Spleen (tissue), 11 donors: ENCODE measurements around the gene CD68. TPM values are rescaled to one million over a fixed set of nuclear protein-coding genes. Genes with fewer than 3 reads are reported as not detected.

ENCODE experiments used
- DNase-seq: peaks from one replicate; pipeline ENCODE4 v3.0.0-alpha.2; 2020
- H3K27ac ChIP-seq, 8 donors: fragments of 200-600 bp; sonication (generic) in 7 of 8; 1 replicate in 4 of 8; 2 replicates in 4 of 8; pipeline versions ENCODE4 v1.5.0 to v1.8.0; 2016 to 2021; ENCODE audit warnings: inconsistent platforms in 4 of 8, mild to moderate bottlenecking in 4 of 8, moderate library complexity in 1 of 8
- H3K27me3 ChIP-seq, 7 donors: fragments of 200-600 bp; sonication (generic) in 6 of 7; replicated peaks in 1 of 7; 1 replicate in 4 of 7; 2 replicates in 3 of 7; pipeline versions ENCODE4 v1.5.0 to v1.8.0; 2016 to 2021; ENCODE audit warnings: inconsistent platforms in 3 of 7, mild to moderate bottlenecking in 1 of 7
- H3K36me3 ChIP-seq, 6 donors: fragments of 200-600 bp; sonication (generic) in 5 of 6; 1 replicate in 4 of 6; 2 replicates in 2 of 6; pipeline versions ENCODE4 v1.5.0 to v1.8.0; 2016 to 2021; ENCODE audit warnings: inconsistent platforms in 2 of 6
- H3K4me1 ChIP-seq, 6 donors: fragments of 200-600 bp; sonication (generic) in 5 of 6; 1 replicate in 3 of 6; 2 replicates in 3 of 6; pipeline versions ENCODE4 v1.5.0 to v1.8.0; 2016 to 2021; ENCODE audit warnings: inconsistent platforms in 3 of 6
- H3K4me3 ChIP-seq, 8 donors: fragments of 200-600 bp; sonication (generic) in 7 of 8; 1 replicate in 4 of 8; 2 replicates in 4 of 8; pipeline versions ENCODE4 v1.5.0 to v1.8.0; 2016 to 2021; ENCODE audit warnings: inconsistent platforms in 4 of 8, mild to moderate bottlenecking in 4 of 8, moderate library complexity in 2 of 8
- H3K9me3 ChIP-seq, 8 donors: fragments of 200-600 bp; sonication (generic) in 7 of 8; 1 replicate in 4 of 8; 2 replicates in 4 of 8; pipeline versions ENCODE4 v1.5.0 to v1.8.0; 2016 to 2021; ENCODE audit warnings: inconsistent platforms in 4 of 8
- POLR2A ChIP-seq, 3 donors: fragments of 450-650 bp; IDR thresholded peaks; one replicate each; pipeline ENCODE4 v1.5.1; 2017; ENCODE audit warnings: antibody characterized with exemption in 3 of 3, mild to moderate bottlenecking in 1 of 3
- POLR2AphosphoS5 ChIP-seq, 3 donors: sonication (generic); formaldehyde crosslinking; IDR thresholded peaks; one replicate each; pipeline ENCODE4 v1.5.1; 2017; ENCODE audit warnings: antibody characterized with exemption in 3 of 3
- WGBS, 5 donors: extraction: QIAGEN DNeasy Blood & Tissue Kit in 3 of 5; methylation state at CpG; one replicate each; pipeline versions ENCODE4 v1.1.5 to v1.1.7; 2013 to 2018; 5-methylcytosine and 5-hydroxymethylcytosine counted together
- intact Hi-C: fragments of 100-400 bp; cut with DNase I; formaldehyde crosslinking; loops from one replicate; pipeline ENCODE4 v1.15.0; 2023; ENCODE audit warnings: low total_unique reads
- polyA plus RNA-seq, 3 donors: library from polyadenylated mRNA; stranded (reverse); fragments of 200-250 nt; gene quantifications; one replicate each; pipeline ENCODE4 v1.2.1, GENCODE V29; 2013
- total RNA-seq, 7 donors: library from RNA; depleted of rRNA in 3 of 7; stranded (reverse); fragments of >200 nt in 3 of 7; fragmentation: NEBNext Ultra II Directional in 4 of 7; extraction: Animal tissue kit (Norgen Biotek cat#: 25700) in 4 of 7; gene quantifications; one replicate each; pipeline versions ENCODE4 v1.1.0 to v1.2.1, GENCODE V29; 2016 to 2021
- TF ChIP-seq, protein P1 (sequence below), 11 experiments: fragments of 200-600 bp in 7 of 11; fragments of 450-650 bp in 4 of 11; sonication (generic) in 4 of 11; IDR thresholded peaks in 8 of 11; conservative IDR thresholded peaks in 3 of 11; 1 replicate in 7 of 11; 2 replicates in 4 of 11; pipeline versions ENCODE4 v1.4.0 to v1.8.0; 2016 to 2021; ENCODE audit warnings: antibody characterized with exemption in 11 of 11, inconsistent platforms in 4 of 11, mild to moderate bottlenecking in 1 of 11
- donor health status: healthy with polysubstance abuse.
- donor health status: DM: no; HTN: no; CAD: no; lungs with moderate emphysema.
- donor health status: DM: no; HTN: no; CAD: no.
- donor health status: Bipolar disorder and iron deficiency.
- donor health status: healthy.
- donor health status: DM: no; HTN: no; CAD: no.
- donor health status: DM: yes; HTN: yes; CAD: no.

The CD68 gene
- total and polyA plus RNA-seq, 10 donors = 52.5 to 387 (median 223) TPM

DNA sequence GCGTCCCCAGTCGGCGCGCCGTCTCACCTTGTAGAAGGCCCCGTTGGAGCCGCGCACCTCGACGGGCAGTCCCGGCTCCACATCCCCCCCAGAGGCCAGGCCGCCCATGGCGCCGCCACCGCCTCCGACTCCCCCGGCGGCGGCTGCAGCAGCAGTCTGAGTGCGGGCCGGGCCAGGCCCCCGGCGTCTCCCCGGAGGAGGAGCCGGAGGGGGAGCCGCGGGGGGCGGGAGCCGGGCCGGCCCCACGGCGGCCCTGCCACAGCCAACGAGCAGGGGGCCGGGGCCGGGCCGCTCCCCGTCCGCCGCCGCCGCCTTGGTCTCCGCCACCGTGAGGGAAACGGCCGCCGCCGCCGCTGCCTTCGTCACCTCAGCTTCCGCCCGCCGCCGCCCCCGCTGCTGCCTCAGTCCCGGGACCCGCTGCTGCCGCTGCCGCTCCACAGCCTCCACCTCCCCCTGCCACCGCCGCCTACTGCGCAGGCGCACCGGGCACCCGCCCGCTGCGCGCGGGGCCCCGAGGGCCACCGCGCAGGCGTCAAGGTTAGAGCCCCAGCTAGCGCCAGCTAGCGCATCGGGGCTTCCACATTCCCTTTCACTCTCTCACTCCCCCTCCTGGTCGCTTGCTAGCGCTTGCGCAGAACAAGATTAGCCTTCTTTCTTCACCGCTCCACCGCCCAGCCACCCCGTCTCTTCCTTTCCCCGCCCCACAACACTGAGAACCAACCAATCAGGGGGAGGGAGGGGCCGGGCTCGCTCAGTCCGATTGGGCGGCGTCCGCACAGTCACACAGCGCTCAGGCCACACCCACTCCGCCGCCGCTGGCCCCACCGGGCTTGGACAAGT lies 35.2 kb downstream of the CD68 start, which contains the start of gene FXR2:
TSS of gene FXR2 (minus strand) at position 473 of the 840 bp plus-strand sequence. CDS start at position 108, 365 bp downstream.
- peak within 1 kb of the TSS; percentile 70 to 95 (median 75) for H3K4me3 ChIP-seq
- H3K27ac ChIP-seq = peak within 1 kb of the TSS; percentile 87 to 99 (median 92)
- TF ChIP-seq POLR2A (IDR thresholded peaks at IDR 0.05) (peak in 2 of 3 donors; percentile 24 to 82), POLR2AphosphoS5 (IDR thresholded peaks at IDR 0.05) (peak; percentile 90 to 93 (median 91))
- TF ChIP-seq, protein P1, sequence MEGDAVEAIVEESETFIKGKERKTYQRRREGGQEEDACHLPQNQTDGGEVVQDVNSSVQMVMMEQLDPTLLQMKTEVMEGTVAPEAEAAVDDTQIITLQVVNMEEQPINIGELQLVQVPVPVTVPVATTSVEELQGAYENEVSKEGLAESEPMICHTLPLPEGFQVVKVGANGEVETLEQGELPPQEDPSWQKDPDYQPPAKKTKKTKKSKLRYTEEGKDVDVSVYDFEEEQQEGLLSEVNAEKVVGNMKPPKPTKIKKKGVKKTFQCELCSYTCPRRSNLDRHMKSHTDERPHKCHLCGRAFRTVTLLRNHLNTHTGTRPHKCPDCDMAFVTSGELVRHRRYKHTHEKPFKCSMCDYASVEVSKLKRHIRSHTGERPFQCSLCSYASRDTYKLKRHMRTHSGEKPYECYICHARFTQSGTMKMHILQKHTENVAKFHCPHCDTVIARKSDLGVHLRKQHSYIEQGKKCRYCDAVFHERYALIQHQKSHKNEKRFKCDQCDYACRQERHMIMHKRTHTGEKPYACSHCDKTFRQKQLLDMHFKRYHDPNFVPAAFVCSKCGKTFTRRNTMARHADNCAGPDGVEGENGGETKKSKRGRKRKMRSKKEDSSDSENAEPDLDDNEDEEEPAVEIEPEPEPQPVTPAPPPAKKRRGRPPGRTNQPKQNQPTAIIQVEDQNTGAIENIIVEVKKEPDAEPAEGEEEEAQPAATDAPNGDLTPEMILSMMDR (IDR thresholded peaks at IDR 0.05 in 8 of 11, conservative IDR thresholded peaks at IDR 0.05 in 3 of 11) = peak; percentile 49 to 90 (median 79)
- WGBS, 5 donors = 0 to 1% (median 1%) methylated on average over 48 to 93 of the region's 93 CpGs
- no peaks in the 10 kb centered on the region for H3K27me3 ChIP-seq
- intact Hi-C loops = no loop called here
- peaks cover 21 to 53% (median 37%) of the 10 kb centered on the region in 6 donors for H3K4me1 ChIP-seq
- peaks cover 0 to 19% (median 3%) of the 10 kb centered on the region in 6 donors for H3K36me3 ChIP-seq
- H3K9me3 ChIP-seq = no peaks in the 10 kb centered on the region
- DNase-seq = peak; percentile 99

DNA sequence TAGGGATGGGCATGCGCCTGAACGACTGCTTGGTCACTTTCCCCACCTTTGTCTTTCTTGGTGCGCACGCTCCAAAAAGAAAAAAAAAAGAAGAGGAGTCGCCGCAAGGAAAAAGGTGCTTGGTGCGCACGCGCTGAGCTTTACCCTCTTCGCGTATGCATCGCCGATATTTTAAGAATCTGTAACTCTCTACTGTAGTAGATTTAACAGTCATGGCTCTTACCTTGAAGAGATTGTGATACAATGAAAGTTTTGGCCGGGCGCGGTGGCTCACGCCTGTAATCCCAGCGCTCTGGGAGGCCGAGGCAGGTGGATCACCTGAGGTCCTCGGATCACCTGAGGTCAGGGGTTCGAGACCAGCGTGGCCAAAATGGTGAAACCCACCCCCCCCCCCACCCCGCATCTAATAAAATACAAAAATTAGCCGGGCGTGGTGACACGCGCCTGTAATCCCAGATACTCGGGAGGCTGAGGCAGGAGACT lies 35.9 kb downstream of the CD68 start:
- H3K27ac ChIP-seq = peak overlapping the region; percentile 87 to 99 (median 92)
- no peak for DNase-seq
- H3K36me3 ChIP-seq = peaks cover 0 to 16% (median 3%) of the 10 kb centered on the region in 6 donors
- intact Hi-C loops = no loop called here
- H3K9me3 ChIP-seq = no peaks in the 10 kb centered on the region
- no peak for TF ChIP-seq POLR2AphosphoS5 (IDR thresholded peaks at IDR 0.05)
- TF ChIP-seq, protein P1 (IDR thresholded peaks at IDR 0.05 in 8 of 11, conservative IDR thresholded peaks at IDR 0.05 in 3 of 11) = peak in 1 of 11 experiments; percentile 61
- H3K27me3 ChIP-seq = no peaks in the 10 kb centered on the region
- H3K4me1 ChIP-seq = peaks cover 21 to 48% (median 36%) of the 10 kb centered on the region in 6 donors
- peak overlapping the region; percentile 44 to 95 (median 74) for H3K4me3 ChIP-seq
- 5 to 10% (median 8%) methylated on average over 28 of the region's 28 CpGs for WGBS, 5 donors

DNA sequence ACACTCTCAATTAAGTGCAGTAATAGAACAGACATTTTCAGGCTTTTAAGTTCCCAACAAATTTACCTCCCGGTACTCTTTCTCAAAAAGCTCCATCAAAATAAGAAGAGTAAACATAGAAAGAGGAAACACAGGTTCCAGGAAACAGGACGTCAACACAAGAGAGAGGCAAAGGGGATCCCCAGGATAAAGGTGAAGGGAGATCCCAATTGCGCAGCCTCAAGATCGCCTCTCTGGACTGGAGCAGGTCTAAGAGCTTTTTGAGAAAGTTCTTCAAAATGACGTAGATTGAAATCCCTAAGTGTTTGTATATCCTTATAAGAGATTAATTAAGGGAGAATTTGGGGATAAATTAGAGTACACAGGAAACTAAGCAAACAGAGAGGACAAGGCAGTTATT lies 39.2 kb downstream of the CD68 start:
- no peak for DNase-seq
- H3K27me3 ChIP-seq = no peaks in the 10 kb centered on the region
- H3K4me1 ChIP-seq = peaks cover 4 to 15% (median 6%) of the 10 kb centered on the region in 6 donors
- H3K9me3 ChIP-seq = no peaks in the 10 kb centered on the region
- TF ChIP-seq POLR2A (IDR thresholded peaks at IDR 0.05) (no peak), POLR2AphosphoS5 (IDR thresholded peaks at IDR 0.05) (no peak)
- TF ChIP-seq, protein P1 (IDR thresholded peaks at IDR 0.05 in 8 of 11, conservative IDR thresholded peaks at IDR 0.05 in 3 of 11) = no peak
- WGBS, 5 donors = 63 to 80% (median 73%) methylated on average over 5 of the region's 5 CpGs
- intact Hi-C loops = no loop called here
- no peaks in the 10 kb centered on the region for H3K36me3 ChIP-seq
- no peak overlapping the region for H3K4me3 ChIP-seq
- no peak overlapping the region for H3K27ac ChIP-seq

DNA sequence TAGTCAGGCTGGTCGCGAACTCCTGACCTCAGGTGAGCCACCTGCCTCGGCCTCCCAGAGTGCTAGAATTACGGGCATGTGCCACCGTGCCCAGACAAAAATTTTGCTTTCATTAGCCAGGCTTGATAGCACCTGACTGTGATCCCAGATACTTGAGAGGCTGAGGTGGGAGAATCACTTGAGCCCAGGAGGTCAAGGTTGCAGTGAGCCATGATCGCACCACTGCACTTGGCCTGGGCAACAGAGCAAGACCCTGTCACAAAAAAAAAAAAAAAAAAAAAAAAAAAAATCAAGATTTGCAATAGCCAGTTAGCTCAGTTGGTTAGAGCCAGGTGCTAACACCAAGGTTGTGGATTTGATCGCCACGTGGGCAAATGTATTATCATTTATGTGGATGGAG lies 41.4 kb downstream of the CD68 start:
- no peaks in the 10 kb centered on the region for H3K9me3 ChIP-seq
- WGBS, 5 donors = 91 to 96% (median 95%) methylated on average over 8 of the region's 8 CpGs
- intact Hi-C loops = loop anchor here (10.0 kb wide), 1 partner anchor 64 kb away; the partner anchor contains the start of genes TP53 and WRAP53
- no peak overlapping the region for H3K27ac ChIP-seq
- TF ChIP-seq, protein P1 (IDR thresholded peaks at IDR 0.05 in 8 of 11, conservative IDR thresholded peaks at IDR 0.05 in 3 of 11) = no peak
- no peak for TF ChIP-seq POLR2A (IDR thresholded peaks at IDR 0.05)
- no peak for TF ChIP-seq POLR2AphosphoS5 (IDR thresholded peaks at IDR 0.05)
- no peaks in the 10 kb centered on the region for H3K27me3 ChIP-seq
- no peak for DNase-seq
- no peak overlapping the region for H3K4me3 ChIP-seq
- peaks cover 0 to 9% (median 0%) of the 10 kb centered on the region in 6 donors for H3K36me3 ChIP-seq
- peaks cover 0 to 6% (median 0%) of the 10 kb centered on the region in 6 donors for H3K4me1 ChIP-seq
